GM13977 (cell line): ENCODE measurements around the gene TET2.

Experiments
- DNase-seq: peaks from one replicate; pipeline ENCODE4 v3.0.0; 2012; ENCODE audit warnings: low spot score
- CTCF ChIP-seq: IDR thresholded peaks from 2 replicates; pipeline ENCODE4 v1.5.1; 2012; ENCODE audit warnings: mild to moderate bottlenecking, control low read depth; ENCODE audit not compliant: insufficient read depth; ENCODE audit errors: extremely low read depth, missing control alignments
- in situ Hi-C: fragments of 300-500 bp; cut with MboI; formaldehyde crosslinking; loops from one replicate; pipeline ENCODE4 v1.12.0; 2022; ENCODE audit warnings: low sequenced_read_pairs, low pct_unique_long_range_greater_than_20kb, mixed read lengths, inconsistent platforms; ENCODE audit not compliant: unreplicated experiment

Gene TET2

GRCh38 chr4:105113800-105114199 lies 32.9 kb upstream of the TET2 start:
- in situ Hi-C loops: no loop called here
- no peak for DNase-seq
- no peak for TF ChIP-seq CTCF

- in situ Hi-C loops: no loop called here
- no peak for DNase-seq
Measured at GRCh38 chr4:105116616-105117319, 29.9 kb upstream of the TET2 start.

GRCh38 chr4:105119356-105119755 lies 27.3 kb upstream of the TET2 start:
- TF ChIP-seq CTCF: no peak
- in situ Hi-C loops: no loop called here
- DNase-seq: no peak

More at GRCh38 chr4:105116616-105117319, 29.9 kb upstream of the TET2 start:
- no peak for TF ChIP-seq CTCF

GRCh38 chr4:105120626-105121025 lies 26.1 kb upstream of the TET2 start:
- no peak for DNase-seq
- in situ Hi-C loops: no loop called here
- TF ChIP-seq CTCF: no peak

DNA sequence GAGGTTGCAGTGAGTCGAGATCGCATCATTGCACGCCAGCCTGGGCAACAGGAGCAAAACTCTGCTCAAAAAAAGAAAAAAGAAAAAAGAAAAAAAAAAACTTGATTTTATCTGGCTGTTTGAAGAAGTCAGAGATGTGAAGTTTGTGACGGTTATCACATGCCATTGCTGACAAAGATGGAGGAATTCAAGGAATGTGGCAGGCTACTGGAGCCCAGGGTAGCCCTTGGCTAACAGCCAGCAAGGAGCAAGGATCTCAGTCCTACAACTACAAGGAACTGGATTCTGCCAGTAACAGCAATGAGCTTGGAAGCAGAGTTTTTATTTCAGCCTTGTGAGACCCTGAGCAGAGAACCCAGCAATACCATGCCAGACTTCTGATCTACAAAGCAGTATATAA lies 24.3 kb upstream of the TET2 start:
- no peak for TF ChIP-seq CTCF
- DNase-seq: no peak
- in situ Hi-C loops: no loop called here

DNA sequence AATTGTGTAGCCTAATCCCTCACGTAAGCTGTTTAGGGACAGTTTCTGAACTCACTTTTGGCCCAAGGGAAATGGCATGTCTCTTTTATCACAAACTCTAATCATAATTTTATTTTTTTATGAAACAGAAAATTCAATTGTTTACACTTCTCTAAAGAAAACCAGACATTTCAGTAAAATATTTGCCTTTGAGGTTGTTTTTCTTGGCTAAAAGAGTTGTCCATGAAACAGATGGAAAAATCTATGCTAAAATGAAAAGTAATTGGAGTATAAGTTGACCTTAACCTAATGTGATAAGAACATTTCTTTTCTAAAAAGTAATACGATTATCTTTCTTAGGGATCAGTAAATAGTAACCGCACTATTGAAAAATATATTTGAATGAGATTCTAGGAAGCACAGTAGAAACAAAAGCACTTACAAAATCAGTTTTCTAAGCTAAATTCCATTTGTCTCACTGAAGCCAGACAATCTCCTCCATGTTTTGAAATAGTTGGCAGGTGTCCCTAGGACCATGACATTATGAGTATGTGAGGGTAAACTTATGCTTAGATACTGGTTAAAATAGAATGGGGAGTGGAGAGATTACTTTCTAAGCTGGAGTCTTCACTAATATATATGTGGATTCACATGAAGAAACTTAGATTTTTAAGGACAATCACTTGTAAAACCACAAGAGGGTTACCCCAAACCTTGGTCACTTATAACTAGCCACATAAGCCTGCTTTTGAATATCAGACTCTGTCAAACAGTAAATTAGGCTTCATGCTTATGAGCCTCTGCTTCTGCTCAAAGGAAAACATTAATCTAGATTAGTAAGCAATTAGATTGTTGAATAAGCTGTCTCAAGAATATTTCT lies 20.1 kb upstream of the TET2 start:
- no peak for TF ChIP-seq CTCF
- in situ Hi-C loops: loop anchor here (25.0 kb wide), 1 partner anchor 336 kb away; the partner anchor contains the start of gene PPA2
- DNase-seq: no peak
